Osteoblast (primary cell): ENCODE measurements around the gene GDAP1L1. TPM values are rescaled to one million over a fixed set of nuclear protein-coding genes. Genes with fewer than 3 reads are reported as not detected.
"Not testable (repeated sequence)": the region's sequence is repeated elsewhere in the genome, so short reads cannot be mapped to it uniquely, and the experiment has no call there.

ENCODE experiments used
- DNase-seq: peaks from one replicate; pipeline ENCODE4 v3.0.0; 2011; ENCODE audit warnings: low spot score, mixed read lengths; ENCODE audit not compliant: insufficient read length; ENCODE audit errors: missing footprints
- H2AFZ ChIP-seq: 2 replicates; pipeline ENCODE4 v1.6.0; 2011; ENCODE audit warnings: mild to moderate bottlenecking, low read length
- H3K27ac ChIP-seq: 2 replicates; pipeline ENCODE4 v1.5.1; 2011; ENCODE audit warnings: mild to moderate bottlenecking, low read depth, low read length, moderate library complexity
- H3K27me3 ChIP-seq: 2 replicates; pipeline ENCODE4 v1.6.0; 2012; ENCODE audit warnings: mild to moderate bottlenecking, control low read depth, inconsistent platforms, low read length, moderate library complexity; ENCODE audit not compliant: insufficient read depth
- H3K36me3 ChIP-seq: 2 replicates; pipeline ENCODE4 v1.5.1; 2011; ENCODE audit warnings: mild to moderate bottlenecking, low read length, control low read depth, moderate library complexity; ENCODE audit not compliant: insufficient read depth
- H3K4me1 ChIP-seq: 2 replicates; pipeline ENCODE4 v1.5.1; 2011; ENCODE audit warnings: mild to moderate bottlenecking, low read length, control low read depth, moderate library complexity; ENCODE audit not compliant: insufficient read depth
- H3K4me2 ChIP-seq: 2 replicates; pipeline ENCODE4 v1.6.0; 2011; ENCODE audit warnings: mild to moderate bottlenecking, low read length; ENCODE audit not compliant: insufficient read depth
- H3K4me3 ChIP-seq: fragments of 200-600 bp; sonication (generic); 3 replicates; pipeline ENCODE4 v1.5.1; 2012; ENCODE audit warnings: mild to moderate bottlenecking, low read length, inconsistent platforms; ENCODE audit not compliant: insufficient read depth
- H3K79me2 ChIP-seq: 2 replicates; pipeline ENCODE4 v1.6.0; 2012; ENCODE audit warnings: mild to moderate bottlenecking, low read length, control low read depth, inconsistent platforms; ENCODE audit not compliant: insufficient read depth
- H3K9me3 ChIP-seq: 2 replicates; pipeline ENCODE4 v1.5.1; 2011; ENCODE audit warnings: low read depth, low read length, control low read depth
- H4K20me1 ChIP-seq: 2 replicates; pipeline ENCODE4 v1.6.0; 2012; ENCODE audit warnings: mild to moderate bottlenecking, low read length, control low read depth; ENCODE audit not compliant: insufficient read depth
- total RNA-seq: library from RNA; depleted of rRNA; stranded (reverse); fragments of >200 nt; gene quantifications from 2 replicates; pipeline ENCODE4 v1.2.3, GENCODE V29; 2012
- TF ChIP-seq, protein P1 (sequence below): IDR thresholded peaks from 2 replicates; pipeline ENCODE4 v1.5.1; 2011; ENCODE audit warnings: mild to moderate bottlenecking, low read depth, low read length, moderate library complexity; ENCODE audit errors: extremely low read depth

GDAP1L1 gene
- total RNA-seq, 1 donor: 0.72 TPM

GRCh38 chr20:44234566-44235317 is 12.4 kb upstream of the GDAP1L1 start:
- TF ChIP-seq, protein P1, sequence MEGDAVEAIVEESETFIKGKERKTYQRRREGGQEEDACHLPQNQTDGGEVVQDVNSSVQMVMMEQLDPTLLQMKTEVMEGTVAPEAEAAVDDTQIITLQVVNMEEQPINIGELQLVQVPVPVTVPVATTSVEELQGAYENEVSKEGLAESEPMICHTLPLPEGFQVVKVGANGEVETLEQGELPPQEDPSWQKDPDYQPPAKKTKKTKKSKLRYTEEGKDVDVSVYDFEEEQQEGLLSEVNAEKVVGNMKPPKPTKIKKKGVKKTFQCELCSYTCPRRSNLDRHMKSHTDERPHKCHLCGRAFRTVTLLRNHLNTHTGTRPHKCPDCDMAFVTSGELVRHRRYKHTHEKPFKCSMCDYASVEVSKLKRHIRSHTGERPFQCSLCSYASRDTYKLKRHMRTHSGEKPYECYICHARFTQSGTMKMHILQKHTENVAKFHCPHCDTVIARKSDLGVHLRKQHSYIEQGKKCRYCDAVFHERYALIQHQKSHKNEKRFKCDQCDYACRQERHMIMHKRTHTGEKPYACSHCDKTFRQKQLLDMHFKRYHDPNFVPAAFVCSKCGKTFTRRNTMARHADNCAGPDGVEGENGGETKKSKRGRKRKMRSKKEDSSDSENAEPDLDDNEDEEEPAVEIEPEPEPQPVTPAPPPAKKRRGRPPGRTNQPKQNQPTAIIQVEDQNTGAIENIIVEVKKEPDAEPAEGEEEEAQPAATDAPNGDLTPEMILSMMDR: no peak
- Histone ChIP-seq H3K36me3 (no peaks in the 10 kb centered on the region), H4K20me1 (no peaks in the 10 kb centered on the region), H2AFZ (no peak overlapping the region), H3K27ac (no peak overlapping the region), H3K4me2 (no peak overlapping the region), H3K4me1 (no peaks in the 10 kb centered on the region), H3K27me3 (no peaks in the 10 kb centered on the region), H3K9me3 (peaks cover 2% of the 10 kb centered on the region), H3K4me3 (no peak overlapping the region), H3K79me2 (no peaks in the 10 kb centered on the region)
- no peak for DNase-seq

DNA sequence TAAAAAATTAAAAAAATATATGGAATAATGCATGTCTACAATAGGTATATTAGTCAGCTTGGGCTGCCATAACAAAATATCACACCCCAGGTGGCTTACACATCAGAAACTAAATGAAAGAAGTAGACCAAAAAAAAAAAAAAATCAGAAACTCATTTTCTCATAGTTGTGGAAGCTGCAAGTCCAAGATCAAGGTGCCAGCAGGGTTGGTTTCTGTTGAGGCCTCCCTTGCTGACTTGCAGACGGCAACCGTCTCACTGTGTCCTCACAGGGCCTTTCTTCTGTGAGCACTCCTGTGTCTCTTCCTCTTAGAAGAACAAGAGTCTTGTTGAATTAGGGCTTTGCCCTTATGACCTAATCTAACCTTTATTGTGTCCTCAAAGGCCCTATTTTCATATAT is 11.4 kb upstream of the GDAP1L1 start:
- Histone ChIP-seq H3K79me2 (no peaks in the 10 kb centered on the region), H3K4me3 (no peak overlapping the region), H3K36me3 (no peaks in the 10 kb centered on the region), H3K9me3 (peaks cover 2% of the 10 kb centered on the region), H3K4me2 (no peak overlapping the region), H2AFZ (no peak overlapping the region), H4K20me1 (no peaks in the 10 kb centered on the region), H3K27ac (no peak overlapping the region), H3K4me1 (no peaks in the 10 kb centered on the region), H3K27me3 (no peaks in the 10 kb centered on the region)
- TF ChIP-seq, protein P1: no peak
- DNase-seq: no peak

DNA sequence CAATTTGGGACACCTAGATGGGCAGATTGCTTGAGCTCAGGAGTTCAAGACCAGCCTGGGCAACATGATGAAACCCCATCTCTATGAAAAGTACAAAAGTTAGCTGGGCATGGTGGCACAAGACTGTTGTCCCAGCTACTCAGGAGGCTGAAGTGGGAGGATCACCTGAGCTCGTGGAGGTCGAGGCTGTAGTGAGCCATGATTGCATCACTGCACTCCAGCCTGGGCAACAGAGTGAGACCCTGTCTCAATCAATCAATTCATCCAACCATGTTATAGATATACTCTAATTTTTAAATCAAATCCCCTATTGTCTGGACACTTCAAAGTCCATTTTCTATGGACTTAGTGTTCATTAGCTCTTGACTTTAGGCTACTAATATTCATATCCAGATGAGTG is 10.3 kb upstream of the GDAP1L1 start:
- DNase-seq, H3K36me3 ChIP-seq, H3K4me2 ChIP-seq, H3K27me3 ChIP-seq, H3K9me3 ChIP-seq, H4K20me1 ChIP-seq, H3K4me1 ChIP-seq, H3K4me3 ChIP-seq, H3K79me2 ChIP-seq, H3K27ac ChIP-seq, H2AFZ ChIP-seq: not testable (repeated sequence)

DNA sequence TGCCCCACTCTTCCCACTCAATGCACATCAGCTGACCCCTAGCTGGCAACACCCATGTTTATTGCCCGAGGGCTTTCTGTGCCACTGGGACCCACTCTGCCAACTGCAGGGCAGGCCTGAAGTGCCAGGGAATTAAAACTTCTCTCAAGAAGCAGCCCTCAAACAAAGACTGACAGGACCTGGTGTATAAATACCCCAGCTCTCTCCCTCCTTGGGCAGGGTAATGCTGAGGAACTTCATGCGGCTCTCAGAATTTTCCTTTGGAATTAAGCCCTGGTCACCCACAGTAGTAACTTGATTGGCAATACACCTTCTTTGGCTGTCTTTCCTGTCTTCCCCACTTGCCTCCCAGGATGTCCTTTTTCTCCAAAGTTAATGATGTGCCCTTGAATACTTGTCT is 5.3 kb upstream of the GDAP1L1 start:
- Histone ChIP-seq H3K27me3 (peaks cover 5% of the 10 kb centered on the region), H2AFZ (no peak overlapping the region), H3K79me2 (no peaks in the 10 kb centered on the region), H3K9me3 (peaks cover 2% of the 10 kb centered on the region), H3K36me3 (no peaks in the 10 kb centered on the region), H3K4me2 (no peak overlapping the region), H3K4me1 (no peaks in the 10 kb centered on the region), H3K27ac (no peak overlapping the region), H4K20me1 (peaks cover 6% of the 10 kb centered on the region), H3K4me3 (no peak overlapping the region)
- no peak for DNase-seq
- TF ChIP-seq, protein P1: no peak
